ENCODE measurements around the gene SH3TC2. TPM values are rescaled to one million over a fixed set of nuclear protein-coding genes. Genes with fewer than 3 reads are reported as not detected.

SH3TC2 gene
- total RNA-seq (1 to 10 TPM; 1.1 to 2.9 TPM), polyA plus RNA-seq (not detected)
- long read RNA-seq, donor 1 = 0 reads
- long read RNA-seq, donor 2, partial matches to known transcripts = 1 of 2 reads
- long read RNA-seq, donor 2, other reads (novel, unspliced or antisense) = 1 of 2 reads

DNA sequence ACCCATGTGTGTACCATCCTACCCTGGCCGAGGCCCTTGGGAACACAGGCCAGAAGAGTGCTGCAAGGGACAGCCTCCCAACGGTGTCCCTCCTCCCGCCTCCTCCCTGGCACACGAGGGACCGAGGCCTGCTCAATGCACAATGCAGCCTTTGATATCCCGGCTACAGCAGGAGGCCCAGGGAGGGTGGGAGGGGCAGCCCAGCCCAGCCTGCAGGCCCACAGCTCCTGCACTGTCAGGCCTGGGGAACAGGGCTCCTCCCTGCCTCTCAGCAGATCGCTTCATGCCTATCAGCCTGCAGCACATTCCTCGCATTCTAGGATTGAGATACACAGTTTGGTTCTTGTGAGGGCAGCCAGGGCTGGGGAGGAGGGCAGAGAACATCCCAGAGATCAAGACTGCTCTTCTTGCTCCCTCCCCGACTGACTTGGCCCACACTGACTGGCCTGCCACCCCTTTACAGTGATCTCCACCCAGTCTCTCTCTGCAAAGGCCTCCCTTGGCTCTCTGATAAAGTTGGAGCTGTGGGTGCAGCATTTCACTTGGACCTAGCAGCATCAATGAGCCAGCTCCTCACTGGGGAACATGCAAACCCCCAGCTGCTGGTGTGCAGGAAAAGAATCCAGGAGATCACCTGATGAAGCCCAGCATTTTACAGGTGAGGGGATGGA is at the start of gene SH3TC2:
TSS of gene SH3TC2 (minus strand) at position 46 of the 671 bp plus-strand sequence. CDS start at position 6, 40 bp downstream.
- H3K27ac ChIP-seq (ENCODE audit: low read depth in 1 of 2, low read length in 2 of 2) = no peak within 1 kb of the TSS
- peaks cover 2% of the 10 kb centered on the region for H3K9me3 ChIP-seq (ENCODE audit: control insufficient read depth, low read length)
- H3K36me3 ChIP-seq (ENCODE audit: control insufficient read depth in 1 of 2, insufficient read depth in 2 of 2, low read length in 1 of 2) = peaks cover 0 to 1% of the 10 kb centered on the region in 2 donors
- H3K4me3 ChIP-seq (ENCODE audit: low read length in 2 of 2) = no peak within 1 kb of the TSS
- ATAC-seq (ENCODE audit: low FRiP score) (peak; percentile 36), DNase-seq (peak in 1 of 2 donors; percentile 72)
- H3K27me3 ChIP-seq (ENCODE audit: control insufficient read depth in 1 of 2, insufficient read depth in 2 of 2, low read length in 1 of 2) = no peaks in the 10 kb centered on the region
- peaks cover 0 to 4% of the 10 kb centered on the region in 2 donors for H3K4me1 ChIP-seq (ENCODE audit: control insufficient read depth in 1 of 2, insufficient read depth in 2 of 2, low read length in 2 of 2)
- intact Hi-C loops (cut with DNase I) = no loop called here
- WGBS, 2 donors = 47 to 48% methylated on average over 9 of the region's 9 CpGs

DNA sequence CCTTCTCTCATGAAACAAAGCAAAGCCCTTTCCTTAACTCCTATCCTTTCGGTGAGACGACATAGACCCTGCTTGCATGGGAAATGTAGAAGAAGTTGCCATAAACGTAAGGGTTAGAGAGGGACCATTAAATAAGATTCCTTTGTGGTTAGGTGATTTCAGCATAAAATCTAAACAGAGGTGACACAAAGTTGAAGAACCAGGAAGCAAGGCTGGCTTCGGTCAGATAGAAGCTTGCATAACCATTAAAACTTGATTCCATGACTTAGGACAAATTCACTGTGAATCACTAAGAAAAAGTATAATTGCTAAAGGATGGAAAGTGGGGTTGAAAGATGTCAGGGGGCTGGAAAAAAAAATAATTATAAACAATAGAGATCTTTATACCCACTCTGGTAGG is 47.5 kb upstream of the SH3TC2 start:
- DNase-seq (no peak), ATAC-seq (ENCODE audit: low FRiP score) (no peak)
- H3K4me3 ChIP-seq (ENCODE audit: low read length in 2 of 2) = no peak overlapping the region
- intact Hi-C loops (cut with DNase I) = loop anchor here (5.0 to 10.0 kb wide), 4 partner anchors 76 to 666 kb away; no protein-coding TSS in a partner anchor
- H3K27ac ChIP-seq (ENCODE audit: low read depth in 1 of 2, low read length in 2 of 2) = no peak overlapping the region
- H3K27me3 ChIP-seq (ENCODE audit: control insufficient read depth in 1 of 2, insufficient read depth in 2 of 2, low read length in 1 of 2) = no peaks in the 10 kb centered on the region
- H3K36me3 ChIP-seq (ENCODE audit: control insufficient read depth in 1 of 2, insufficient read depth in 2 of 2, low read length in 1 of 2) = no peaks in the 10 kb centered on the region
- no peaks in the 10 kb centered on the region for H3K9me3 ChIP-seq (ENCODE audit: control insufficient read depth, low read length)
- no peaks in the 10 kb centered on the region for H3K4me1 ChIP-seq (ENCODE audit: control insufficient read depth in 1 of 2, insufficient read depth in 2 of 2, low read length in 2 of 2)
- WGBS, 2 donors = 92 to 94% methylated on average over 4 of the region's 4 CpGs

DNA sequence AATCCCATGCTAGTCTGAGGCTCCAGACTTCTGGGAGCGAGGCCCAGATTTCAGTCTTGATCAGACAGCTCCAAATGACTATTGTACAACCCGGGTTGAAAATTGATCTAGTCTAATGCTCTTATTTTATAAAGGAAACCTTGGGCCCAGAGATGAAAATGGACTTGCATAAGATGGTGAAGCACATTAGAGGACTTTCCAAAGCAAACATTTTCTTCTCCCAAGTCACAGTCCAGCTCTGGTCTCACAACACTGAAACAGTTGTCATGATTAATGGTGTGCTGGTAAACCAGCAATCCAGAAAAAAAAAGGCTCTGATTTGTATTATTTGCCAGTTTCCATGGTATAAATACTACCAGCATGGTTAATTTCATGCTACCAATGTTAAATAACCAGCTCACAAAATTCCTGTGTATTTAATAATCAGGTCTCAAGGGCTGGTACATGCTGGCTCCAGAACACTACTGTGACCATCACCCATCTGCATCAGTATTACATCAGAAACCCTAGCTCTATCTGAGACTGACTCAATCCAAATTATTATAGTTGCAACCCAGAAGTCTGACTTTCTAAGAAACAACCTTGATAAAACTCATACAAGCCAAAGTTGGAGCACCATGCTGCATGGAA is 45.9 kb upstream of the SH3TC2 start:
- ATAC-seq (ENCODE audit: low FRiP score) (no peak), DNase-seq (no peak)
- Histone ChIP-seq H3K36me3 (ENCODE audit: control insufficient read depth in 1 of 2, insufficient read depth in 2 of 2, low read length in 1 of 2) (no peaks in the 10 kb centered on the region), H3K9me3 (ENCODE audit: control insufficient read depth, low read length) (no peaks in the 10 kb centered on the region), H3K27ac (ENCODE audit: low read depth in 1 of 2, low read length in 2 of 2) (no peak overlapping the region), H3K27me3 (ENCODE audit: control insufficient read depth in 1 of 2, insufficient read depth in 2 of 2, low read length in 1 of 2) (no peaks in the 10 kb centered on the region), H3K4me3 (ENCODE audit: low read length in 2 of 2) (no peak overlapping the region), H3K4me1 (ENCODE audit: control insufficient read depth in 1 of 2, insufficient read depth in 2 of 2, low read length in 2 of 2) (no peaks in the 10 kb centered on the region)
- 25 to 30% methylated on average over 2 of the region's 2 CpGs for WGBS, 2 donors
- intact Hi-C loops (cut with DNase I) = no loop called here

DNA sequence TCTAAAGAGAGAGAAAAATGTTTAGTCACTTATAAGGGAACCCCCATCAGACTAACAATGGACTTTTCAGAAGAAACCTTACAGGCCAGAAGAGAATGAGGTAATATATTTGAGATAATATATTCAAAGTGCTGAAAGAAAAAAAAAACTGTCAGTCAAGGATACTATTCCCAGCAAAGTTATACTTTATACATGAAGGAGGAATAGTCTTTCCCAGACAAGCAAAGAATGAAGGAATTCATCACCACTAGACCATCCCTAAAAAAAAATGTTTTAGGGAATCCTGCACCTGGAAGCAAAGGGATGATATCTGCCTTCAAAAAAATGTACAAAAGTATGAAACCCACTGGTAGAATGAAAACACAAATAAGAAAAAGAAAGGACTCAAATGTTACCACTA is 37.5 kb upstream of the SH3TC2 start:
- no peaks in the 10 kb centered on the region for H3K4me1 ChIP-seq (ENCODE audit: control insufficient read depth in 1 of 2, insufficient read depth in 2 of 2, low read length in 2 of 2)
- H3K36me3 ChIP-seq (ENCODE audit: control insufficient read depth in 1 of 2, insufficient read depth in 2 of 2, low read length in 1 of 2) = no peaks in the 10 kb centered on the region
- ATAC-seq (ENCODE audit: low FRiP score) = no peak
- intact Hi-C loops (cut with DNase I) = no loop called here
- H3K27ac ChIP-seq (ENCODE audit: low read depth in 1 of 2, low read length in 2 of 2) = no peak overlapping the region
- no peak for DNase-seq
- H3K9me3 ChIP-seq (ENCODE audit: control insufficient read depth, low read length) = peaks cover 3% of the 10 kb centered on the region
- H3K4me3 ChIP-seq (ENCODE audit: low read length in 2 of 2) = no peak overlapping the region
- no peaks in the 10 kb centered on the region for H3K27me3 ChIP-seq (ENCODE audit: control insufficient read depth in 1 of 2, insufficient read depth in 2 of 2, low read length in 1 of 2)

DNA sequence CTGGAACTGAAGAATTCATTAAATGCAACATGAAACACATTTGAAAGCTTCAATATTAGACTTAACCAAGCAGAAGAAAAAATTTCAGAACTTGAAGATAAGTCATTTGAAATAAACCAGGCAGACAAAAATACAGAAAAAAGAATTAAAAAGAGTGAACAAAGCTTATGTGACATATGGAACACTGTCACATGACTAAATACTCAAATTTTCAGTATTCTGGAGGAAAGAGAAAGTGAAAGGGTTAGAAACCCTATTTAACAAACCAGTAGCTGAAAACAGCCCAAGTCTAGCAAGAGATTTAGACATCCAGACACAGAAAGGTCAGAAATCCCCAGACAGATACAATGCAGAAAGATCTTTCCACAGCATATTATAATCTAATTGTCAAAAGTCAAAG is 37.1 kb upstream of the SH3TC2 start:
- Histone ChIP-seq H3K36me3 (ENCODE audit: control insufficient read depth in 1 of 2, insufficient read depth in 2 of 2, low read length in 1 of 2) (no peaks in the 10 kb centered on the region), H3K27me3 (ENCODE audit: control insufficient read depth in 1 of 2, insufficient read depth in 2 of 2, low read length in 1 of 2) (no peaks in the 10 kb centered on the region), H3K27ac (ENCODE audit: low read depth in 1 of 2, low read length in 2 of 2) (no peak overlapping the region), H3K4me1 (ENCODE audit: control insufficient read depth in 1 of 2, insufficient read depth in 2 of 2, low read length in 2 of 2) (no peaks in the 10 kb centered on the region), H3K4me3 (ENCODE audit: low read length in 2 of 2) (no peak overlapping the region), H3K9me3 (ENCODE audit: control insufficient read depth, low read length) (peaks cover 4% of the 10 kb centered on the region)
- ATAC-seq (ENCODE audit: low FRiP score) (no peak), DNase-seq (no peak)
- intact Hi-C loops (cut with DNase I) = no loop called here

DNA sequence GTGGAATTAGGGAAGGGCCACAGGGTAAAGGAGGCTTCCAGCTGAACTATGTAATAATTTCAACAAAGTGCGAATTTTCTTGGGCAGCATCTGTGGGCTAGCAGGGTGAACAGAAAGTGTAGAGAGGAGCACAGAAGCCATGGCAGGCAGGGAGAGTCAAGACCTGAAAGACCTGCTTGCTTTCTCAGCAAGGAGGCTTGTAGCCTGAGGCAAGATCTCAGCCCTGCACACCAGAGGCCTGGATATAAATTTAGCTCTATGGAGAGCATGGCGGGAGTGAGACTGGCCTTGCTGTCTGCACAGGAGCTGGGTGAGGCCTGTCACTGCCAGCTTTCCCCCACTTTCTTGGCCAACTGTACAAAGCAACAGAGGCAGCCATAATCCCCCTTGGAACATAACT is 32.1 kb upstream of the SH3TC2 start:
- 75 to 78% methylated on average over 2 of the region's 2 CpGs for WGBS, 2 donors
- intact Hi-C loops (cut with DNase I) = no loop called here
- no peak overlapping the region for H3K4me3 ChIP-seq (ENCODE audit: low read length in 2 of 2)
- H3K4me1 ChIP-seq (ENCODE audit: control insufficient read depth in 1 of 2, insufficient read depth in 2 of 2, low read length in 2 of 2) = no peaks in the 10 kb centered on the region
- H3K27me3 ChIP-seq (ENCODE audit: control insufficient read depth in 1 of 2, insufficient read depth in 2 of 2, low read length in 1 of 2) = no peaks in the 10 kb centered on the region
- DNase-seq (no peak), ATAC-seq (ENCODE audit: low FRiP score) (no peak)
- peaks cover 5% of the 10 kb centered on the region for H3K9me3 ChIP-seq (ENCODE audit: control insufficient read depth, low read length)
- H3K27ac ChIP-seq (ENCODE audit: low read depth in 1 of 2, low read length in 2 of 2) = no peak overlapping the region
- no peaks in the 10 kb centered on the region for H3K36me3 ChIP-seq (ENCODE audit: control insufficient read depth in 1 of 2, insufficient read depth in 2 of 2, low read length in 1 of 2)

DNA sequence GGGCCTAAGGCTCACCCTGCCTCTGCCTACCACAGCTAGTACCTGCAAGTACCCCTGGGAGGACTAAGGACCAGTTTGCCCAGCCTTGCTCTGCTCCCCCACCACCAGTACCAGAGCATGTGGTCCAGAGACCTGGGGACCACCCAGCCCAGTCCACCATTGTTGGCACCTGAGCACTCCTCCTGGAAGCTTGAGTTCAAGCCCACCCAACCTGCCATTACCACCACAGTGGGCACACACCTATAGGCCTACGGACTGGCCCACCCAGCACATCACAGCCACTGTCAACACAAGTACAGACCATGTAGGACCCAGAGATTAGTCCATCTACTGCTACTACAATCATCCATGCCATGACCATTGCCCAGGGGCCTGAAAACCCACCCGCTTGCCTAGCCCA is 30.8 kb upstream of the SH3TC2 start:
- H3K9me3 ChIP-seq (ENCODE audit: control insufficient read depth, low read length) = peaks cover 5% of the 10 kb centered on the region
- ATAC-seq (ENCODE audit: low FRiP score) (no peak), DNase-seq (no peak)
- 46% methylated on average over 2 of the region's 2 CpGs for WGBS, 2 donors
- no peak overlapping the region for H3K4me3 ChIP-seq (ENCODE audit: low read length in 2 of 2)
- H3K27me3 ChIP-seq (ENCODE audit: control insufficient read depth in 1 of 2, insufficient read depth in 2 of 2, low read length in 1 of 2) = no peaks in the 10 kb centered on the region
- intact Hi-C loops (cut with DNase I) = no loop called here
- H3K27ac ChIP-seq (ENCODE audit: low read depth in 1 of 2, low read length in 2 of 2) = no peak overlapping the region
- no peaks in the 10 kb centered on the region for H3K36me3 ChIP-seq (ENCODE audit: control insufficient read depth in 1 of 2, insufficient read depth in 2 of 2, low read length in 1 of 2)
- no peaks in the 10 kb centered on the region for H3K4me1 ChIP-seq (ENCODE audit: control insufficient read depth in 1 of 2, insufficient read depth in 2 of 2, low read length in 2 of 2)

DNA sequence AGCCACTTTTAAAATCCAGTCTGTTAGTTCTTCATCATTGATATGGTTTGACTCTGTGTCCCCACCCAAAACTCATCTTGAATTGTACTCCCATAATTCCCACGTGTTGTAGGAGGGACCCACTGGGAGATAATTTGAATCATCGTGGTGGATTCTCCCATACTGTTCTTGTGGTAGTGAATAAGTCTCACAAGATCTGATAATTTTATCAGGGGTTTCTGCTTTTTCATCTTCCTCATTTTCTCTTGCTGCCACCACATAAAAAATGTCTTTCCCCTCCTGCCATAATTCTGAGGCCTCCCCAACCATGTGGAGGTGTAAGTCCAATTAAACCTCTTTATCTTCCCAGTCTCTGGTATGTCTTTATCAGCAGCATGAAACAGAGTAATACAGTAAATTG is 26.9 kb upstream of the SH3TC2 start:
- Histone ChIP-seq H3K4me1 (ENCODE audit: control insufficient read depth in 1 of 2, insufficient read depth in 2 of 2, low read length in 2 of 2) (no peaks in the 10 kb centered on the region), H3K27ac (ENCODE audit: low read depth in 1 of 2, low read length in 2 of 2) (no peak overlapping the region), H3K9me3 (ENCODE audit: control insufficient read depth, low read length) (peaks cover 3% of the 10 kb centered on the region), H3K4me3 (ENCODE audit: low read length in 2 of 2) (no peak overlapping the region), H3K36me3 (ENCODE audit: control insufficient read depth in 1 of 2, insufficient read depth in 2 of 2, low read length in 1 of 2) (no peaks in the 10 kb centered on the region), H3K27me3 (ENCODE audit: control insufficient read depth in 1 of 2, insufficient read depth in 2 of 2, low read length in 1 of 2) (peaks cover 0 to 2% of the 10 kb centered on the region in 2 donors)
- no peak for DNase-seq
- intact Hi-C loops (cut with DNase I) = no loop called here
- 54 to 57% methylated on average over 2 of the region's 2 CpGs for WGBS, 2 donors
- ATAC-seq (ENCODE audit: low FRiP score) = no peak

DNA sequence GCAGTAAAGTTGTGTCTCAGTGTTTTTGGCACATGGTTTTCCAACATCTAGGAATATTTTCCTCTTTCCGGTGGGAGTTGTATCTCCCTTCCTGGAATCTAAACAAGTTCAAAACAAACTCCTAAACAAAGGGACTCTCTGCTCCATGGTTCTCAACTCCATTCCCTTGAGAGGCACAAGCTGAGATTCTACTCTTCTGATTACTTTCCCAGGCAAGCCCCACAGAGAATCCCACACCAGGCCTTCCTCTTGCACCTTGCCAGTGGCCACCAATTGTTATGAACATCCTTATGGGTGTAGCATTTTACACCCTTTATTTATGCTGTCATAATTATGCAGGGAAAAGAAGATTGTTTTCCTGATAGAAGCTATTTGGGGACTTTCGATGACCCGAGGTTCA is 25.8 kb upstream of the SH3TC2 start:
- intact Hi-C loops (cut with DNase I) = no loop called here

More for the DNA sequence above, 25.8 kb upstream of the SH3TC2 start:
- Histone ChIP-seq H3K27ac (ENCODE audit: low read depth in 1 of 2, low read length in 2 of 2) (no peak overlapping the region), H3K9me3 (ENCODE audit: control insufficient read depth, low read length) (peaks cover 3% of the 10 kb centered on the region), H3K27me3 (ENCODE audit: control insufficient read depth in 1 of 2, insufficient read depth in 2 of 2, low read length in 1 of 2) (peaks cover 0 to 2% of the 10 kb centered on the region in 2 donors), H3K4me3 (ENCODE audit: low read length in 2 of 2) (no peak overlapping the region), H3K36me3 (ENCODE audit: control insufficient read depth in 1 of 2, insufficient read depth in 2 of 2, low read length in 1 of 2) (no peaks in the 10 kb centered on the region), H3K4me1 (ENCODE audit: control insufficient read depth in 1 of 2, insufficient read depth in 2 of 2, low read length in 2 of 2) (no peaks in the 10 kb centered on the region)
- DNase-seq (no peak), ATAC-seq (ENCODE audit: low FRiP score) (no peak)
- WGBS, 2 donors = 81 to 83% methylated on average over 3 of the region's 3 CpGs

Data from aorta (tissue), 5 donors.